ENCODE measurements around the gene SLC50A1. TPM values are rescaled to one million over a fixed set of nuclear protein-coding genes. Genes with fewer than 3 reads are reported as not detected.

The SLC50A1 gene
- total and polyA plus RNA-seq, 12 donors = 5.5 to 33.7 (median 8.2) TPM

- TF ChIP-seq CTCF (IDR thresholded peaks at IDR 0.05) = peak; percentile 94 to 99 (median 99)
- ATAC-seq (peak; percentile 37 to 74 (median 62)), DNase-seq (peak; percentile 79 to 84)
- Histone ChIP-seq H3K9me3 (no peaks in the 10 kb centered on the region), H3K27me3 (no peaks in the 10 kb centered on the region), H3K4me1 (peaks cover 0 to 31% (median 21%) of the 10 kb centered on the region in 9 donors), H3K27ac (no peak overlapping the region), H3K4me3 (no peak overlapping the region), H3K36me3 (no peaks in the 10 kb centered on the region)
- intact Hi-C loops (cut with DNase I) = loop anchor here in 9 of 10 donors (1.0 to 5.0 kb wide), 8 partner anchors 36 to 79 kb away; partner anchors contain the start of gene EFNA1 (in 6 of the 9)
- WGBS, 2 donors = 24 to 27% methylated on average over 29 of the region's 29 CpGs
Measured at GRCh38 chr1:155091071-155092051, 44.3 kb upstream of the SLC50A1 start.

GRCh38 chr1:155092131-155092530, 43.5 kb upstream of the SLC50A1 start:
- Histone ChIP-seq H3K27ac (no peak overlapping the region), H3K27me3 (no peaks in the 10 kb centered on the region), H3K9me3 (no peaks in the 10 kb centered on the region), H3K4me1 (peaks cover 0 to 26% (median 19%) of the 10 kb centered on the region in 9 donors), H3K36me3 (no peaks in the 10 kb centered on the region), H3K4me3 (no peak overlapping the region)
- ATAC-seq = no peak
- 80 to 90% methylated on average over 6 of the region's 6 CpGs for WGBS, 2 donors
- intact Hi-C loops (cut with DNase I) = loop anchor here in 8 of 10 donors (1.0 to 5.0 kb wide), 5 partner anchors 35 to 75 kb away; partner anchors contain the start of gene EFNA1 (in 6 of the 8)
- no peak for DNase-seq
- TF ChIP-seq CTCF (IDR thresholded peaks at IDR 0.05) = no peak

GRCh38 chr1:155092641-155093040, 43.0 kb upstream of the SLC50A1 start:
- Histone ChIP-seq H3K4me3 (no peak overlapping the region), H3K36me3 (no peaks in the 10 kb centered on the region), H3K27ac (no peak overlapping the region), H3K27me3 (no peaks in the 10 kb centered on the region), H3K4me1 (peaks cover 0 to 25% (median 19%) of the 10 kb centered on the region in 9 donors), H3K9me3 (no peaks in the 10 kb centered on the region)
- TF ChIP-seq CTCF (IDR thresholded peaks at IDR 0.05) = no peak
- DNase-seq (no peak), ATAC-seq (no peak)
- intact Hi-C loops (cut with DNase I) = loop anchor here in 8 of 10 donors (1.0 to 5.0 kb wide), 5 partner anchors 35 to 74 kb away; partner anchors contain the start of gene EFNA1 (in 6 of the 8)
- 94 to 96% methylated on average over 12 of the region's 12 CpGs for WGBS, 2 donors

- peak overlapping the region in 8 of 10 donors; percentile 13 to 68 (median 40) for H3K27ac ChIP-seq
- TF ChIP-seq CTCF (IDR thresholded peaks at IDR 0.05) = peak in 7 of 9 donors; percentile 30 to 61 (median 50)
- peaks cover 0 to 25% (median 19%) of the 10 kb centered on the region in 9 donors for H3K4me1 ChIP-seq
- H3K9me3 ChIP-seq = no peaks in the 10 kb centered on the region
- 10 to 13% methylated on average over 13 of the region's 13 CpGs for WGBS, 2 donors
- peak; percentile 23 to 73 (median 60) for ATAC-seq
- H3K36me3 ChIP-seq = no peaks in the 10 kb centered on the region
- H3K27me3 ChIP-seq = peaks cover 0 to 8% (median 0%) of the 10 kb centered on the region in 7 donors
- peak overlapping the region in 1 of 10 donors; percentile 5 for H3K4me3 ChIP-seq
- DNase-seq = peak; percentile 40 to 62
- intact Hi-C loops (cut with DNase I) = loop anchor here (1.0 to 5.0 kb wide), 7 partner anchors 33 to 73 kb away; partner anchors contain the start of gene EFNA1 (in 6 of the 10)
Measured at GRCh38 chr1:155093911-155094621, 41.6 kb upstream of the SLC50A1 start.
